Prostate gland (tissue), 2 donors: ENCODE data around the gene RGS19.

Experiments used
- POLR2A ChIP-seq: fragments of 450-650 bp; IDR thresholded peaks from one replicate; pipeline ENCODE4 v1.6.1; 2016; ENCODE audit warnings: antibody characterized with exemption, mild to moderate bottlenecking
- TF ChIP-seq, protein P1 (sequence below), 4 experiments: fragments of 200-600 bp in 2 of 4; fragments of 450-650 bp in 2 of 4; sonication (generic) in 2 of 4; IDR thresholded peaks; 1 replicate in 3 of 4; 2 replicates in 1 of 4; pipeline ENCODE4 v1.5.1; 2016 to 2019; ENCODE audit warnings: antibody characterized with exemption in 4 of 4, mild to moderate bottlenecking in 2 of 4, moderate library complexity in 2 of 4

GRCh38 chr20:64099086-64099786 lies 19.9 kb upstream of the RGS19 start:
- TF ChIP-seq, protein P1, sequence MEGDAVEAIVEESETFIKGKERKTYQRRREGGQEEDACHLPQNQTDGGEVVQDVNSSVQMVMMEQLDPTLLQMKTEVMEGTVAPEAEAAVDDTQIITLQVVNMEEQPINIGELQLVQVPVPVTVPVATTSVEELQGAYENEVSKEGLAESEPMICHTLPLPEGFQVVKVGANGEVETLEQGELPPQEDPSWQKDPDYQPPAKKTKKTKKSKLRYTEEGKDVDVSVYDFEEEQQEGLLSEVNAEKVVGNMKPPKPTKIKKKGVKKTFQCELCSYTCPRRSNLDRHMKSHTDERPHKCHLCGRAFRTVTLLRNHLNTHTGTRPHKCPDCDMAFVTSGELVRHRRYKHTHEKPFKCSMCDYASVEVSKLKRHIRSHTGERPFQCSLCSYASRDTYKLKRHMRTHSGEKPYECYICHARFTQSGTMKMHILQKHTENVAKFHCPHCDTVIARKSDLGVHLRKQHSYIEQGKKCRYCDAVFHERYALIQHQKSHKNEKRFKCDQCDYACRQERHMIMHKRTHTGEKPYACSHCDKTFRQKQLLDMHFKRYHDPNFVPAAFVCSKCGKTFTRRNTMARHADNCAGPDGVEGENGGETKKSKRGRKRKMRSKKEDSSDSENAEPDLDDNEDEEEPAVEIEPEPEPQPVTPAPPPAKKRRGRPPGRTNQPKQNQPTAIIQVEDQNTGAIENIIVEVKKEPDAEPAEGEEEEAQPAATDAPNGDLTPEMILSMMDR (IDR thresholded peaks at IDR 0.05), result no peak
- TF ChIP-seq POLR2A, result no peak
